Measurements from ENCODE around the gene CRYBG2. TPM values are rescaled to one million over a fixed set of nuclear protein-coding genes. Genes with fewer than 3 reads are reported as not detected.

The CRYBG2 gene
- total and polyA plus RNA-seq, 2 of the 13 experiments (the other 11 are each of a cell fraction or from before 2014, with no cell fraction given): 1.3 to 2.9 TPM

DNA sequence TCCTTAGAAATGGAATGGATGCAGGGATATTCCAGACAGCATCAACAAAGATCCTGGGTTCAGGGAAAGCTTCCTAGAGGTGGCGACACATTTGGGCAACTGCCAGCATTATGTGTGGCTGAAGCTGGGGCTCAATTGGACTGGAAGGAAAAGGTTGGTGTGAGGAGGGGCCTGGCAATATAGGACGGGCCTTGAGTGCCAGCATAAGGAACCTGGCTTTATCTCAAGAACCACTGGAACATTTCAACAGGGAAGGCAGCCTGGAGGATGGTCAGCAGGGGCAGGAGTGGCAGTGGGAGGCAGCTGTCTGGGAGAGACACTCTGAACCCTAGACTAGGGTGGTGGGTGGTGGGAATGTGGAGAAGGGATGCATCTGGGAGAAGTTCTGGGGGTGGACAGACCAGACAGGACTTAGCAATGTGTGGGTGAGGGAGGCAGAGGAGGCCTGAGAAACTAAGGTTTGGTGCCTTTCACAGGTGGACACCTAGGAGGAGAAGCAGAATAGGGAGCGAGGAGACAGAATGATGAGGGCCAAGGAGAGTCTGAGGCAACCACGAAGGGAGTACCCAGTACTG lies 70.6 kb downstream of the CRYBG2 start (continued):
- TF ChIP-seq, protein P1, sequence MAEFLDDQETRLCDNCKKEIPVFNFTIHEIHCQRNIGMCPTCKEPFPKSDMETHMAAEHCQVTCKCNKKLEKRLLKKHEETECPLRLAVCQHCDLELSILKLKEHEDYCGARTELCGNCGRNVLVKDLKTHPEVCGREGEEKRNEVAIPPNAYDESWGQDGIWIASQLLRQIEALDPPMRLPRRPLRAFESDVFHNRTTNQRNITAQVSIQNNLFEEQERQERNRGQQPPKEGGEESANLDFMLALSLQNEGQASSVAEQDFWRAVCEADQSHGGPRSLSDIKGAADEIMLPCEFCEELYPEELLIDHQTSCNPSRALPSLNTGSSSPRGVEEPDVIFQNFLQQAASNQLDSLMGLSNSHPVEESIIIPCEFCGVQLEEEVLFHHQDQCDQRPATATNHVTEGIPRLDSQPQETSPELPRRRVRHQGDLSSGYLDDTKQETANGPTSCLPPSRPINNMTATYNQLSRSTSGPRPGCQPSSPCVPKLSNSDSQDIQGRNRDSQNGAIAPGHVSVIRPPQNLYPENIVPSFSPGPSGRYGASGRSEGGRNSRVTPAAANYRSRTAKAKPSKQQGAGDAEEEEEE (CRISPR knock-in tag; IDR thresholded peaks at IDR 0.05; ENCODE audit: borderline replicate concordance): no peak
- TF ChIP-seq ARHGAP35 (CRISPR knock-in tag; IDR thresholded peaks at IDR 0.05; ENCODE audit: borderline replicate concordance): no peak
- no peak for TF ChIP-seq ZNF296 (CRISPR knock-in tag; conservative IDR thresholded peaks at IDR 0.05)
- no peak for TF ChIP-seq HES4 (CRISPR knock-in tag; IDR thresholded peaks at IDR 0.05; ENCODE audit: borderline replicate concordance)

DNA sequence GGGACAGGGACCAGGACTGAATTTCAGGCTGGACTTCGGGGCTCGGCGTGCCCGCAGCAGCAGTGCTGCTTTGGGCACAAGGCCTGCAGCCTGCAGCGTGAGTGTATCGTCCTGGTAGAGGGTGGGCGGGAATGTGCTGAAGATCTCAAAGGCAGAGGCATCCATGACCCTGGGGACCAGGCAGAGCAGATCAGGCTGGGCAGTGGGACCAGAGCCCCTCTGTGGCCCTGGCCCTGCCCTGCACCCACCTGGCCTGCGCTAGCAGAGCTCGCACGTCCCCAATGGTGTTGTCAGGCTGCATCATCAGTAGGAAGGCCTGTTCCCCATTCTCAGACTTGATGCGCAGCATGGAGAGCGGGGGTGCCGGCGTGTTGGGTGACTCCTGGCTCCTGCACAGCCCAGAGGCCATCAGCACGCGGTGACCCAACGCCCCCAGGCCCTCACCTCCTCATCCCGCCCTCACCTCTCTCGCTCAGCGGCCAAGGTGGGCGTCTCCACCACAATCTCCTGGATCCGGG lies 71.5 kb downstream of the CRYBG2 start:
- no peak overlapping the region for H3K9ac ChIP-seq (ENCODE audit: insufficient read depth, low read depth, low read length)
- in situ Hi-C loops (cut with HindIII; ENCODE audit: extremely low pct_ligation_motif_present, low pct_unique_long_range_greater_than_20kb): loop anchor here (5.0 kb wide), 2 partner anchors 40 to 110 kb away; no protein-coding TSS in a partner anchor
- ATAC-seq (no peak), FAIRE-seq (no peak), DNase-seq (ENCODE audit: low spot score) (no peak)
- no peak overlapping the region for H3K27ac ChIP-seq (ENCODE audit: extremely low read length, insufficient read depth, low read length)
- H3K4me3 ChIP-seq (replicated peaks in 1 of 3; ENCODE audit: insufficient read depth in 1 of 3, low read depth in 2 of 3, low read length in 3 of 3): no peak overlapping the region
- no peak overlapping the region for H3K4me2 ChIP-seq (ENCODE audit: low read depth, low read length)
- 93% methylated on average over 11 of the region's 22 CpGs for WGBS (ENCODE audit: low lambda C conversion rate)
- H3K27me3 ChIP-seq (ENCODE audit: control insufficient read depth in 1 of 2, insufficient read depth in 2 of 2, low read length in 2 of 2): no peaks in the 10 kb centered on the region
- H3K9me3 ChIP-seq (ENCODE audit: low read length): no peaks in the 10 kb centered on the region
- CTCF ChIA-PET (ENCODE audit: low intra/inter-chr PET ratio, low total read pairs): interaction anchor here (0.9 kb wide), 1 partner anchor 81 kb away, joined by 3 read pairs; no protein-coding TSS in a partner anchor
- no peaks in the 10 kb centered on the region for H4K20me1 ChIP-seq (ENCODE audit: insufficient read depth, low read length)
- H3K36me3 ChIP-seq (replicated peaks in 1 of 2; ENCODE audit: control insufficient read depth in 1 of 2, insufficient read depth in 2 of 2, low read length in 2 of 2): peaks cover 5 to 10% of the 10 kb centered on the region in 2 experiments; a peak in 4 of 5 replicates
- intact Hi-C loops (cut with micrococcal nuclease; ENCODE audit: unreplicated experiment): no loop called here
- H2AFZ ChIP-seq (ENCODE audit: low read length): no peak overlapping the region
- peaks cover 26% of the 10 kb centered on the region for H3K4me1 ChIP-seq (ENCODE audit: insufficient read depth, low read length)
- H3K79me2 ChIP-seq (ENCODE audit: insufficient read depth, low read length): no peaks in the 10 kb centered on the region
- POLR2A ChIA-PET: no interaction called here
- BruUV-seq (replicated peaks): no TSS peak
- TF ChIP-seq TEAD2 (CRISPR knock-in tag; IDR thresholded peaks at IDR 0.05) (no peak), ZNF790 (CRISPR knock-in tag; IDR thresholded peaks at IDR 0.05; ENCODE audit: borderline replicate concordance) (no peak), ZNF670 (CRISPR knock-in tag; IDR thresholded peaks at IDR 0.05; ENCODE audit: borderline replicate concordance) (no peak), SOX13 (IDR thresholded peaks at IDR 0.05) (no peak), SOX13 (CRISPR knock-in tag; conservative IDR thresholded peaks at IDR 0.05 in 1 of 2, IDR thresholded peaks at IDR 0.05 in 1 of 2) (no peak), NKX3-1 (CRISPR knock-in tag; IDR thresholded peaks at IDR 0.05) (no peak), FIP1L1 (IDR thresholded peaks at IDR 0.05; ENCODE audit: borderline replicate concordance, insufficient read depth, low read depth, low read length) (no peak), ZMYM2 (CRISPR knock-in tag; IDR thresholded peaks at IDR 0.05) (no peak), MXD4 (CRISPR knock-in tag; IDR thresholded peaks at IDR 0.05) (no peak), NR2F1 (CRISPR knock-in tag; IDR thresholded peaks at IDR 0.05) (no peak)
